Prostate gland (tissue), 2 donors: Measurements from ENCODE around the gene B3GNT2.

Experiments used
- CTCF ChIP-seq, 4 experiments: fragments of 200-600 bp in 2 of 4; fragments of 450-650 bp in 2 of 4; sonication (generic) in 2 of 4; IDR thresholded peaks; 1 replicate in 3 of 4; 2 replicates in 1 of 4; pipeline ENCODE4 v1.5.1; 2016 to 2019; ENCODE audit warnings: antibody characterized with exemption in 4 of 4, mild to moderate bottlenecking in 2 of 4, moderate library complexity in 2 of 4
- POLR2A ChIP-seq: fragments of 450-650 bp; IDR thresholded peaks from one replicate; pipeline ENCODE4 v1.6.1; 2016; ENCODE audit warnings: antibody characterized with exemption, mild to moderate bottlenecking
- POLR2AphosphoS5 ChIP-seq: sonication (generic); formaldehyde crosslinking; IDR thresholded peaks from one replicate; pipeline ENCODE4 v1.6.1; 2017; ENCODE audit warnings: antibody characterized with exemption

- no peak for TF ChIP-seq POLR2A
- no peak for TF ChIP-seq CTCF (IDR thresholded peaks at IDR 0.05)
- TF ChIP-seq POLR2AphosphoS5: no peak
Observed at GRCh38 chr2:62224976-62225375, 29.1 kb downstream of the B3GNT2 start.
